Cardiac muscle cell (in vitro differentiated cells and primary cell): ENCODE data around the gene RAD9A. TPM values are rescaled to one million over a fixed set of nuclear protein-coding genes. Genes with fewer than 3 reads are reported as not detected.
"Not testable (repeated sequence)": the region's sequence is repeated elsewhere in the genome, so short reads cannot be mapped to it uniquely, and the experiment has no call there.

Experiments used
- DNase-seq, 2 donors: peaks; one replicate each; pipeline versions ENCODE4 v3.0.0 to v3.0.0-alpha.2; 2010 to 2017; ENCODE audit warnings: low read depth in 1 of 2, low spot score in 1 of 2
- H3K27ac ChIP-seq: fragments of 200-600 bp; sonication (generic); 2 replicates; pipeline ENCODE4 v1.5.1; 2016
- H3K27me3 ChIP-seq: fragments of 200-600 bp; sonication (generic); 2 replicates; pipeline ENCODE4 v1.6.0; 2016; ENCODE audit warnings: control low read depth
- H3K36me3 ChIP-seq: fragments of 200-600 bp; sonication (generic); 2 replicates; pipeline ENCODE4 v1.5.1; 2016; ENCODE audit warnings: control low read depth
- H3K4me1 ChIP-seq: fragments of 200-600 bp; sonication (generic); 2 replicates; pipeline ENCODE4 v1.8.1; 2017; ENCODE audit warnings: low read depth, mild to moderate bottlenecking, mixed run types
- H3K4me3 ChIP-seq: fragments of 200-600 bp; sonication (generic); 2 replicates; pipeline ENCODE4 v1.5.1; 2016; ENCODE audit warnings: mild to moderate bottlenecking
- H3K9me3 ChIP-seq: fragments of 200-600 bp; sonication (generic); 2 replicates; pipeline ENCODE4 v1.5.1; 2017; ENCODE audit warnings: low read depth, mild to moderate bottlenecking, control low read depth
- CTCF ChIP-seq: IDR thresholded peaks from 2 replicates; pipeline ENCODE4 v1.5.1; 2012; ENCODE audit warnings: low read depth, mild to moderate bottlenecking, low read length
- polyA plus RNA-seq: library from polyadenylated mRNA; unstranded; fragments of >200 nt; fragmentation: Nextera tagmentation; extraction: Ambion mirVana; gene quantifications from 2 replicates; pipeline ENCODE4 v1.2.1, GENCODE V29; 2016
- total RNA-seq: library from RNA; depleted of rRNA; stranded (reverse); fragments of >200 nt; gene quantifications from 2 replicates; pipeline ENCODE4 v1.2.3, GENCODE V29; 2016

Gene RAD9A
- total and polyA plus RNA-seq, 2 experiments from 2014 or later: 22.2 to 27.5 TPM

DNA sequence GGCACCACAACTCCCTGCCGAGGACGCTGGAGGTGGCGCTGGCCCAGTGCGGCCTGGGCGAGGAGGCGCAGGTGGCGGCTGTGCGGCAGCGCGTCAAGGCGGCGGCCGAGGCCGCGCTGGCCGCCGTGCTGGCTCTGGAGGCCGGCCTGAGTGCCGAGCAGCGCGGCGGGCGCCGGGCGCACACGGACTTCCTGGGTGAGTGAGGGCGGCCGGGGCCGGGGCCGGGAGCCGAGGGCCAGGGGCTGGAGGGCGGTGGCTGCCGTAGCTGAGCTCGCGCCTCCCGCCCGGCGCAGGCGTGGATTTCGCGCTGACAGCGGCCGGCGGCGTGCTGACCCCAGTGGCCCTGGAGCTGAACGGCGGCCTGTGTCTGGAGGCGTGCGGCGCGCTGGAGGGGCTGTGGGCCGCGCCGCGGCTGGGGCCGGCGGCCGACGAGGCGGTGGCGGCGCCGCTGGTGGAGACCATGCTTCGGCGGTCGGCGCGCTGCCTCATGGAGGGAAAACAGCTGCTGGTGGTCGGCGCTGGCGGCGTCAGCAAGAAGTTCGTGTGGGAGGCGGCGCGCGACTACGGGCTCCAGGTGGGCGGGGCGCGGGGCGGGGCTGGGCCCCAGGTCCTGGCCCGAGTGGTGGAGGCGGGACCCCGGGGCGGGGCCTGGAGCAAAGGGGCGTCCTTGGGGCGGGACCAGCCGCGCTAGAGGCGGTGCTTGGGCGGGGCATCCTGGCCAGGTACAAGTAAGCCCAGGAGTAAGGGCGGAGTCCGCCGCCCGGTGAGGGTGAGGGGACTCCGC, 29.1 kb downstream of the RAD9A start:
- H3K27ac ChIP-seq: peak overlapping the region; percentile 82

GRCh38 chr11:67421430-67422031, 29.7 kb downstream of the RAD9A start:
- no peak for TF ChIP-seq CTCF
- no peaks in the 10 kb centered on the region for H3K36me3 ChIP-seq
- no peaks in the 10 kb centered on the region for H3K27me3 ChIP-seq
- H3K9me3 ChIP-seq: no peaks in the 10 kb centered on the region
- no peak overlapping the region for H3K27ac ChIP-seq
- no peak for DNase-seq
- no peak overlapping the region for H3K4me3 ChIP-seq
- H3K4me1 ChIP-seq: peaks cover 7% of the 10 kb centered on the region

More for the DNA sequence above, 29.1 kb downstream of the RAD9A start:
- Histone ChIP-seq H3K4me3 (peak overlapping the region; percentile 32), H3K36me3 (no peaks in the 10 kb centered on the region), H3K4me1 (peaks cover 7% of the 10 kb centered on the region), H3K9me3 (no peaks in the 10 kb centered on the region), H3K27me3 (no peaks in the 10 kb centered on the region)
- peak; percentile 95 to 96 for DNase-seq
- no peak for TF ChIP-seq CTCF

- Histone ChIP-seq H3K27me3 (no peaks in the 10 kb centered on the region), H3K27ac (no peak overlapping the region), H3K36me3 (no peaks in the 10 kb centered on the region), H3K4me1 (peaks cover 7% of the 10 kb centered on the region), H3K9me3 (no peaks in the 10 kb centered on the region), H3K4me3 (no peak overlapping the region)
- no peak for DNase-seq
- TF ChIP-seq CTCF: no peak
These were observed 31.1 kb downstream of the RAD9A start for GRCh38 chr11:67422891-67423290.

GRCh38 chr11:67423466-67423865, 31.7 kb downstream of the RAD9A start:
- no peaks in the 10 kb centered on the region for H3K36me3 ChIP-seq
- DNase-seq: no peak
- TF ChIP-seq CTCF: no peak
- H3K4me1 ChIP-seq: peaks cover 7% of the 10 kb centered on the region
- H3K9me3 ChIP-seq: no peaks in the 10 kb centered on the region
- H3K4me3 ChIP-seq: no peak overlapping the region
- no peaks in the 10 kb centered on the region for H3K27me3 ChIP-seq
- no peak overlapping the region for H3K27ac ChIP-seq

GRCh38 chr11:67423891-67424613, 32.3 kb downstream of the RAD9A start:
- no peaks in the 10 kb centered on the region for H3K27me3 ChIP-seq
- H3K27ac ChIP-seq: no peak overlapping the region
- DNase-seq: no peak
- H3K4me3 ChIP-seq: no peak overlapping the region
- TF ChIP-seq CTCF: no peak
- no peaks in the 10 kb centered on the region for H3K9me3 ChIP-seq
- no peaks in the 10 kb centered on the region for H3K36me3 ChIP-seq
- H3K4me1 ChIP-seq: peaks cover 7% of the 10 kb centered on the region

GRCh38 chr11:67427364-67427859, 35.6 kb downstream of the RAD9A start:
- H3K27me3 ChIP-seq, H3K36me3 ChIP-seq, DNase-seq, H3K4me1 ChIP-seq, H3K9me3 ChIP-seq: not testable (repeated sequence)
- Histone ChIP-seq H3K4me3 (peak overlapping the region; percentile 92), H3K27ac (peak overlapping the region; percentile 11)
